HK-2 (cell line): ENCODE results near the gene PTX4.

Source experiments
- DNase-seq: peaks from one replicate; pipeline ENCODE4 v3.0.0-alpha.2; 2018; ENCODE audit not compliant: unreplicated experiment

PTX4 gene

DNA sequence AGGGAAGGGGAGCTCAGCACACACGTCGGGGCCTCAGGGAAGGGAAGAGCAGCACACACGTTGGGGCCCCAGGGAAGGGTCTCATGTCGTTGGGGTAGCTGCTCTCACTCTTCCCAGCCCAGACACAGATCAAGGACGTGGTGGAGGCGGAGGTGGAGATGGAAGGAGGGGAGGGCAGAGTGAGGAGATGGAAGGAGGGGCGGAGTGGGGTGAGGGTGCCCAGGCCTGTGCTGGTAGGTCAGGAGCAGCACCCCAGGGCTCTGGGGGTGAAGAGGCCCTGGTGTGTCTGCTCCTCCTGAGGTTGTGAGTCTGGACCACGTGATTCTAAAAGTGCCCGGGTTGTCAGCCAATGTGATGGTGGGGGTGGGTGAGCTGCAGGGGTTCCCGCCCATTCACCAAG is 28.8 kb downstream of the PTX4 start:
- no peak for DNase-seq

- DNase-seq = no peak
Measured at GRCh38 chr16:1458977-1459341, 29.8 kb downstream of the PTX4 start.

GRCh38 chr16:1458336-1458976 is 30.3 kb downstream of the PTX4 start:
- no peak for DNase-seq

GRCh38 chr16:1457489-1458245 is 31.1 kb downstream of the PTX4 start:
- DNase-seq = no peak

DNA sequence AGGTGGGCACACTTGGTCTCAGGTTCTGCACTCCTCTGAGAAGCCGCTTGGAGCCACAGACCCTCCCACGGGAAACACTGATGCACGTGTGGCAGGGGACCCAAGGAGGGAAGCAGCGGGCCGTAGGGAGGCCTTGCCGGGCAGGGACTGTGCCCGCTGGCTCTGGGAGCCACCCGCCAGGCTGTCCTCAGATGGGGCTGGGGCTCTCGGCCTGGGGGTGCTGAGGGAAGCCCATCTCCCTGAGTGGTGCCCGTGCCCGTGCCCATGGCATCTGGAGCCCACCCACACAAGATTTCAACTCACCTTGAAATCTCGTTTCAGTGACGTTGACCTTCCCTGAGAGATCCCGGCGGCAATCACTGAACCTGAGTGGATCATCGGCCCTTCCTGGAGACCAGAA is 31.8 kb downstream of the PTX4 start:
- DNase-seq = no peak

- DNase-seq = no peak
Measured at GRCh38 chr16:1455190-1456171, 33.3 kb downstream of the PTX4 start.

GRCh38 chr16:1454561-1454960 is 34.2 kb downstream of the PTX4 start:
- no peak for DNase-seq

DNA sequence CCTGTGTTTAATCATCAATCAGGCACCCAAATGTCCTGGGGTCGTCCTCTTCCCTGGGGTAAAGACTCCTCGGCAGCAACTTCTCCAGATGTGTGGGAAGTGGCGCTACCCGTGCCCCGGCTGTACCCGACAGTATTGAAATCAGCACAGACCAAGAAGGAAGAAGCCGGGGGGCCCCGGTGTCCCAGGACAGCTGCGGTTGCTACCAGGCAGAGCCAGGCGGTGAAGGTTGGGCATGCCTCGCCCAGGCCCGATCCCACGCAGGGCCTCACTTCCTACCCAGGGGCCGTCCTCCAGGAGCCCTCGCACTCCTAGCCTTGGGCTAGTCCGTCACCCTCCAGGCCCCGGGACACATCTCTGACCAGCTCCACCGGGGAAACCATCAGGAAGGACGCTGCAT is 35.4 kb downstream of the PTX4 start:
- DNase-seq = no peak

DNA sequence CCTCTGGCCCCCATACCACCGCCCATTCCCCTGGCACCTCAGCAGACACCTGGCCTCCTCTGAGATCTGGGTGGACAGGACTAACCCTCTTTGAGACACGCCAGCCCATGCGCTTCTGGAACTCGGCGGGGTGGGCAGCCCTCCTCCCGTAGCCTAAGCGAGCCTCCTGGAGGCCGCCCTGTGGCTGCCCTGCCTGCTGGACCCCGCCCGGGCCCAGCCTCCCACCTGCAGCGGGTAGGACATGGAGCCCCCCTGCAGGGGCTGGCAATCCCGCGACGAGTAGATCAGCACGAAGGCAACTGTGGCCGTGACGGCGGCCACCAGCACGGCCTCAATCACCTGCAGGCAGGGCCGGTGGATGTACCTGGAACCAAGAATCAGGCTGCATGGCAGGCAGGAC is 36.2 kb downstream of the PTX4 start:
- DNase-seq = no peak

GRCh38 chr16:1451702-1452392 is 36.9 kb downstream of the PTX4 start:
- no peak for DNase-seq

GRCh38 chr16:1450841-1451240 is 37.9 kb downstream of the PTX4 start:
- no peak for DNase-seq

- DNase-seq = no peak
Measured at GRCh38 chr16:1450218-1450617, 38.5 kb downstream of the PTX4 start.

- no peak for DNase-seq
Measured at GRCh38 chr16:1449201-1449788, 39.4 kb downstream of the PTX4 start.

GRCh38 chr16:1448536-1449116 is 40.1 kb downstream of the PTX4 start:
- DNase-seq = no peak

- DNase-seq = no peak
Measured at GRCh38 chr16:1447965-1448364, 40.8 kb downstream of the PTX4 start.

DNA sequence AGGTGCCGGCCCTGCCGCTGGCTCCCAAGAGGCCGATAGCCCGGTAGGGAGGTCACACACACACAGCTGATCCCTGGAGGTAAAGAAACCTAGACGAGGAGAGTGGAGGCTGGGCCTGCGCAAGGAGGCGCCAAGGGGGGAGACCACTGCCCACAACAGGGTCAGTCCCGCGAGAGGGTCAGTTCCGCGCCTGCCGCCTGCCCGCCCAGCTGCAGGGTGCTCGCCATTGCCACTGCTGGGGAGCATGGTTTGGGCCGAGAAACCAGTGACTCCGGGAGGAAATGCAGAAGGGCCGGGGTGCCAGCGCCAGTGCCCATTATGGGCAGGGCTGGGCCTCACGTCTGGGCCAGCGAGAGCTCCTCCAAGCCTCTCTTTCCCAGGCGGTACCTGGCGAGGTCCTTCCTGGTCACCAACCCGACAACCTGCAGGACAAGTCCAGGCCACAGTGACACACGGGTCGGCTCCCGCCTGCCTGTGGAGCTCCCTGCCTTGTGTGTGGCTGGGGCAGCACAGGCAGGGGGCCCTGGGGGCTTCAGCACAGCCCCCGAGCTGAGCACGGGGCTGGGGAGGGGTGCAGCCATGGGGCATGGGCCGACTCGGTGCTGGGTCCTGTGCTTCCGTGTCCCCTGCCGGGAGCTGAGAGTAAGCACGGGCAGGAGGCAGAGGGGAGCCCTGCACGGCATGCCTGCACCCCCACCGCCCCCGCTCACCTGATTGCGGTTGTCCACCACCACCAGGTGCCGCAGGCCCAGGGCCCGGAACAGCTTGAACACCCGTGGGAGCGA is 42.3 kb downstream of the PTX4 start:
- no peak for DNase-seq

DNA sequence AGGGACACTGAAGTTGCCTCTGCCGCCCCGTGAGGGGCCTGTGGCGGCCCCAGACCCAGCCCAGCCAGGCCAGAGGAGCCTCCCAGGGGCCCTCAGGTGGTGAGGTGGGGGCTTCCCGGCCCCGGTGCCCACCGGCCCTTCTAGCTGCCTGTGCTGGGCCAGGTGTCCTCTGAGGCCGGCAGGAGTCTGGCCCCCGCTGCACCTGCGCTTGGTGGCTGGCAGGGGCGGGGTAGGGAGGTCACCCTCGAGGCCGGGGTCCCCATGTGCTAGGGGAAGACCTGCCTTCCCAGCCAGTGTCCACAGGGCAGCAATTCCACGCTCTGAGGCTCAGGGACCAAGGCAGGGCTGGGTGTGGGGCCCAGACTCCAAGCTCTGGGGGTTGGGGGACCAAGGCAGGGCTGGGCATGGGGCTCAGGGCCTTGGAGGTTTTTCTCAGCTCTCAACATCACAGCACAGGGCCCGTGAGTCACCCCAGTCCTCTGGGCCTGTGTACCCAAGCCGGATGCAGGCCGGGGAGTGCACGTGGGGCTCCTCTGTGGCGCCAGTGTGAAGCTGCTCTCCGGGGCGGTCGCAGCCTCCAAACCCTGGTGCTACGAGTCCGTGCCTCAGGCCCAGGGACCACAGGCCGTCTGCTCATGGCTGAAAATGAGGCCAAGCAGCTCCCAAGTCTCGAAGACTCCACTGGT is 43.1 kb downstream of the PTX4 start:
- no peak for DNase-seq

DNA sequence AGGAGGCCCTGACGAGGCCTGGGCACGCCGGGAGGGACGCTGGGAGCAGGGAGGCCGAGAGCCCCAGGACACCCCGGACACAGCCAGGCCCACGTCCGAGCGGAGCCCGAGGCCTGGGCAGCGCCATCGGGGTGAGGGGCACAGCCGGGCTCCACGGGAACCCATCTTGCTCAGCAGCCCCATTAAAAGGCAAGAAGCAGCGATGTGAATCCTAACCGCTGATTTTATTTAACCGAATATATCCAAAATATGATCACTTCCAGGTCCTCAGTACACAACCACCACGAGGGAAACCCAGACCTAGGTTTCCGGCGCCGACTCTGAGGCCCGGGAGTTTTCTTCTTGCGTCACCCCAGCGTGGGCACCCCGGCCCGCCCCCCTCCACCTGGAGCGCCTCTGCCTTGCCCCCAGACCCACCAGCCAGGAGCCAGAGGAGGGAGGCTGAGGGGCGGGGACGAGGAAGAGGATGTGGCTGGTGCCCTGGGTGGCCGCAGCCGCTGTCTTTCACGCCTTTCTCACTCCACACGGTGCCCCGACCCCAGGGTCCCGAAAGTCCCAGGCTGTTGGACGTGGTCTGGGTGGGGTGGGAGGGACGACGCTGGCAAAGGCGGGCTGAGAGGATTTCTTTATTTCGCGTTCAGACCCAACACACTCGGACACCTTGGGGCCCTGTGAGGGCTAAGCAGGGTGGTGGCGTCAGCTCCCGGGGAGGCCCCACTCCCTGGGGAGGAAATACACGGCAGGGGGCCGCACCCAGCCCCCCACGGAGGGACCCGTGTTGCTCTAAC is 43.8 kb downstream of the PTX4 start:
- DNase-seq = no peak
